ENCODE results near the gene DIS3L. TPM values are rescaled to one million over a fixed set of nuclear protein-coding genes. Genes with fewer than 3 reads are reported as not detected.

Gene DIS3L
- total RNA-seq, 6 donors from 2014 or later: 20.1 to 48.2 (median 26.9) TPM

GRCh38 chr15:66291816-66292570 lies 1.4 kb upstream of the DIS3L start:
- no peak for DNase-seq
- H3K27ac ChIP-seq: peak overlapping the region in 1 of 4 donors; percentile 94

GRCh38 chr15:66292571-66293418 lies 573 bp upstream of the DIS3L start:
- TF ChIP-seq EP300 (IDR thresholded peaks at IDR 0.05) (no peak), POLR2AphosphoS5 (IDR thresholded peaks at IDR 0.05) (no peak), POLR2A (IDR thresholded peaks at IDR 0.05) (peak in 1 of 4 donors; percentile 40)
- no peaks in the 10 kb centered on the region for H3K27me3 ChIP-seq
- H3K9me3 ChIP-seq: no peaks in the 10 kb centered on the region
- no peaks in the 10 kb centered on the region for H3K36me3 ChIP-seq
- H3K4me3 ChIP-seq: peak overlapping the region; percentile 58 to 87 (median 77)
- 17 to 19% methylated on average over 21 to 22 of the region's 22 CpGs for WGBS, 2 donors
- H3K27ac ChIP-seq: peak overlapping the region; percentile 88 to 94 (median 90)
- peak in 1 of 2 donors; percentile 38 for ATAC-seq (ENCODE audit: low FRiP score in 2 of 2)
- DNase-seq: peak in 1 of 2 donors; percentile 51
- H3K4me1 ChIP-seq: peaks cover 18 to 29% (median 20%) of the 10 kb centered on the region in 4 donors

More at GRCh38 chr15:66291816-66292570, 1.4 kb upstream of the DIS3L start:
- Histone ChIP-seq H3K27me3 (no peaks in the 10 kb centered on the region), H3K9me3 (no peaks in the 10 kb centered on the region), H3K36me3 (no peaks in the 10 kb centered on the region), H3K4me3 (no peak overlapping the region), H3K4me1 (peaks cover 18 to 35% (median 20%) of the 10 kb centered on the region in 4 donors)
- TF ChIP-seq POLR2A (IDR thresholded peaks at IDR 0.05): no peak
- no peak for TF ChIP-seq CTCF (IDR thresholded peaks at IDR 0.05)
- no peak for TF ChIP-seq EP300 (IDR thresholded peaks at IDR 0.05)
- no peak for TF ChIP-seq POLR2AphosphoS5 (IDR thresholded peaks at IDR 0.05)
- ATAC-seq (ENCODE audit: low FRiP score in 2 of 2): no peak
- 82 to 88% methylated on average over 6 of the region's 6 CpGs for WGBS, 2 donors

GRCh38 chr15:66294157-66294931 lies 976 bp downstream of the DIS3L start:
- no peaks in the 10 kb centered on the region for H3K9me3 ChIP-seq
- H3K4me1 ChIP-seq: peaks cover 18 to 29% (median 19%) of the 10 kb centered on the region in 4 donors
- H3K4me3 ChIP-seq: peak overlapping the region; percentile 58 to 87 (median 77)
- H3K27me3 ChIP-seq: no peaks in the 10 kb centered on the region
- WGBS, 2 donors: 9 to 10% methylated on average over 12 to 16 of the region's 16 CpGs
- no peaks in the 10 kb centered on the region for H3K36me3 ChIP-seq
- no peak for DNase-seq
- TF ChIP-seq CTCF (IDR thresholded peaks at IDR 0.05) (no peak), EP300 (IDR thresholded peaks at IDR 0.05) (no peak), POLR2A (IDR thresholded peaks at IDR 0.05) (no peak), POLR2AphosphoS5 (IDR thresholded peaks at IDR 0.05) (no peak)
- H3K27ac ChIP-seq: peak overlapping the region; percentile 88 to 94 (median 90)
- ATAC-seq (ENCODE audit: low FRiP score in 2 of 2): peak; percentile 54 to 76

GRCh38 chr15:66294932-66295235 lies 1.5 kb downstream of the DIS3L start:
- no peak for DNase-seq
- Histone ChIP-seq H3K4me3 (peak overlapping the region in 2 of 4 donors; percentile 86 to 87), H3K9me3 (no peaks in the 10 kb centered on the region), H3K36me3 (no peaks in the 10 kb centered on the region), H3K27me3 (no peaks in the 10 kb centered on the region), H3K4me1 (peaks cover 18 to 29% (median 19%) of the 10 kb centered on the region in 4 donors), H3K27ac (peak overlapping the region in 3 of 4 donors; percentile 88 to 94 (median 89))
- WGBS, 2 donors: 52% methylated on average over 3 of the region's 3 CpGs
- TF ChIP-seq CTCF (IDR thresholded peaks at IDR 0.05) (no peak), EP300 (IDR thresholded peaks at IDR 0.05) (no peak), POLR2A (IDR thresholded peaks at IDR 0.05) (no peak), POLR2AphosphoS5 (IDR thresholded peaks at IDR 0.05) (no peak)
- no peak for ATAC-seq (ENCODE audit: low FRiP score in 2 of 2)
